Coronary artery (tissue), 2 donors: ENCODE measurements around the gene PSMD11.
A peak's percentile ranks its signal among the peaks of the same experiment; 100 is the strongest.

Source experiments
- DNase-seq: peaks from one replicate; pipeline ENCODE4 v3.0.0-alpha.2; 2017; ENCODE audit warnings: low spot score
- H3K27ac ChIP-seq, 2 donors: fragments of 200-600 bp; sonication (generic); one replicate each; pipeline ENCODE4 v1.5.1; 2016 to 2019
- H3K4me3 ChIP-seq: fragments of 200-600 bp; sonication (generic); 2 replicates; pipeline ENCODE4 v1.5.1; 2016; ENCODE audit warnings: mild to moderate bottlenecking, moderate library complexity
- CTCF ChIP-seq: fragments of 200-600 bp; sonication (generic); IDR thresholded peaks from one replicate; pipeline ENCODE4 v1.5.1; 2019; ENCODE audit warnings: antibody characterized with exemption

Gene PSMD11

DNA sequence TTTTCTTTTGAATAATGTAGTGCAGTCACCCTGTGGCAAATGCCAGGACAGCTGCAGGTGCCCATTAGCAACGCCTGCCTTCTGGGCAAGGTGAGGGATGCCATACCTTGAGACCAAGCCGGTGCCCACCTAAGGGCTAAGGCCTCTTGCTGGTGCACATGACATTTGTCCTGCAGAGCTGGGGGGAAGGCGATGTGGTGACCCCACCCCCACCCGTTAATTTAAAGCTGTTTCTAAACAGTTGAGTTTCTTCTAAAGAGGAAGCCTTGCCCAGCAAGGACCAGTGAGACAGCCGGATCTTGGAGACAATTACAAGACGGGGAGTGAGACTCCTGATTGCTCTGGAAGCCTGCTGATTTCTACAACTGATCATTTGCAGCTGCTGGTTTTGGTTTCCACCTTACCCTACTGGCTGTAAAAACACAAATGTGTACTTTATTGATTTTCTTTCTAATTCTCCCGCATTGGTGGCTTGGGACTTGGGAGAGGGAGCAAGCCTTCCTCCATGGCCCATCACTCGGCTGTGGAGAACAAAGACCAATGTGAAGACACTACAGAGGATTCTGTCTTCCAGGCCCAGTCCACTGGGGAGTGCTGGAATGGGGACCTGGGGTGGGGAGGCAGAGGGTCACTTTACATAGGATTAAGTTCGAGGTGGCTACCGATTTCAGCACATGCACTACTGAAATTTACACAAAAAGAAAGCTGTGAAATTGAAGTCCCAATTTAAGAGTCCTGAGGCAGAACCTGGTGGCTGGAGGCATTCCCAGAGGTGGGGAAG, 45.2 kb downstream of the PSMD11 start:
- Histone ChIP-seq H3K27ac (no peak overlapping the region), H3K4me3 (no peak overlapping the region)
- no peak for TF ChIP-seq CTCF
- no peak for DNase-seq

DNA sequence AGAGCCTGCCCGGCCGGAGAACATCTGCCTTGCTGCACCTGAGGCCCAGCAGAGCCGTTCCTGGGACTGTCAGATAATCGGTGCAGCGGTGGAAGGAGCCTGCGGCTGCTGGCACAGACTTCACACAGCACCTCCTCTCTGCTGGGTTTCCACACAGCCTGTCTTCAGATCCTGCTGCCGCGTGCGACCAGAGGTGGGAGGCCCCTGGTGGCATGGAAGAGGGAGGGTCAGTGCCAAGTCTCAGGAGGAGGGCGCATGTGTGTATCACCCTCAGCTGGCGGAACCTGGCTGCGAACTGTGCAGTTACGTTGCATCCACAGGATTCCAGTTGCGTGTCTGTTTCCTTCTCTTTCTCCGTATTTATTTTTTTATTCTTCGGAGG, 45.8 kb downstream of the PSMD11 start:
- no peak for TF ChIP-seq CTCF
- Histone ChIP-seq H3K27ac (no peak overlapping the region), H3K4me3 (no peak overlapping the region)
- DNase-seq: no peak

DNA sequence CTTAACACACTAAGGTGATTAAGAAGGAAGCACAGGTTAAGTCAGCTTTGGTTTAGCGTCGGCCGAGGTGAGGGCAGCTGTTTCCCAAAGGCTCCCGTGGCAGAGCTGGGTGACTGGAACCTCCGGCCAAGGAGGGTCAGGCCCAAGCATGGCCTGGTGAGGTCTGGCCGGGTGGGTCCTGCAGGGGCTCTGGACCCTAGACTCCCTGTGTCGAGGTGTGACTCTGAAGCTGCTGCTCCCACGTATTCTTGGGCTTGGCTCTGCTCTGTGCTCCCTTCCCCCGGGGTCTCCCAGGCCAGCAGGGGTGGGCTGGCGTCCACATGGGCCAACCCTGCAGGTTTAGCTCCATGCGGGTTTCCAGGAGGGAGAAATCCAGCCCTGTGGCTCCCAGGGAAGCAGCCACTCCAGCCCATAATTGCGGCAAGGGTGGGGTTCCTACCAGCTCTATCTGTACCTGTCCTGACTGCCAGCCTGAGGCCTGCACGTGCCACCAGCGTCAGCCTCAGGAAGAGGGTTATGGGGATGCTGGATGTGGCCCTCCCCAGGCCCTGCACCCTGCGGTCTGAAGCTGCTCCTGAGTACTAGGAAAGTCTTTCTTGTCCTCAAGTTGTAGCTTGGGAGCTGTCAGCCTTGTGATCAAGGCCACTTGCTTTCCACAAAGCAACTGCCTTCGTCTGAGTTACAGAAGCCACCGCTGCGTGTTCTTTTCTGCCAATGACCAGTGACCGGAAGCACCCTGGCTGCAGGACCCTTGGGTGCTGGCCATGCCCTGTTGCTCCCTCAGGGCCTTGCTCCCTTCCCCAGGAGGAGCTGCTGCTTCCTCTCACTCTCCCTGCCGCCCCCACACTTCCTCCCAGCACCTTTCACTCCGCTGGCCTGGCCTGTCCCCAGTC, 47.3 kb downstream of the PSMD11 start:
- Histone ChIP-seq H3K27ac (no peak overlapping the region), H3K4me3 (no peak overlapping the region)
- DNase-seq: no peak
- no peak for TF ChIP-seq CTCF

DNA sequence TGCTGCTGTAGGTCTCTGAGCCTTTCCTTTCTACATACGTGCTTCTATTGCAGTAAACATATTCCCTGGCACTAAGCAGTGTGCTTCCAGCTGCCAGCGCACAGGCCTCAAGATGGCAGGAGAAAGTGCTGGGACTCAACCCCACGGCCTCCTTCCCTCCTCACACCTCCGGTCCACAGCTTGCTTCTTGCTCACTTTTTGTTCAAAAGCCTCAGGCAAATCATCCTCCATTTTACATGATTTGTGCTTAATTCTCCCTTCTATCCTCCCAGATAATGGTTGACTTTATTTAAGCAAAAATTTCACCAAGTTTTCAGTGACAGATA, 47.9 kb downstream of the PSMD11 start:
- DNase-seq: no peak
- no peak for TF ChIP-seq CTCF
- no peak overlapping the region for H3K4me3 ChIP-seq
- no peak overlapping the region for H3K27ac ChIP-seq

DNA sequence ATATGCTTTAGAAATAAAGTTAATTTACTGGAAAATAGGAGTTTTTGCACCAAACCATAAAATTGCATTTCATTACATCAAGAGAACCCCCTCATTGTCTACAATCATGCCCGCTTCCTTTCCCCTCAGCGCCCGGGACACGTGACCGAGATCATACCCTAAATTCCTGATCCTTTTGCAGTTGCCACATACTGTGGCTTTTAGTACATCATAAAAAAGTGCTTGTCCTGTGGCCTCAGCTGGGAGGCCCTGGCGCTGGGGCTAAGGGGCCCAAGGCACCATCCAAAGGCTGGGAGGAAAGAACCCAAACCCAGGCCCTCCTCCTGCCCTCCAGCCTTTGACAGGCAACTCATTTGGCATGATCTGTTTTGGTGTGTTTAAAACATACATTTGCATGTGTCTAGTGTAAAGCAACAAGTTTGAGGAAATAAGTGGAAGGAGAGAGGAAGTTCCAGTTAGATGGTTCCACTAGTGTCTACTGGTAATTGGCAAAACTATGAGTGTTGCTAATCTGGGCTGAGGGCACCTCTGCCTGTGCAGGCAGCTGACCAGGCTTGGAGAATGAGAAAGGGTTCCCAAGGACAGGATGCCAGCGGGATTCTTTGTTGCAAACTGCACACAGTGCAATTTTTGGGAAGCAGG, 48.5 kb downstream of the PSMD11 start:
- H3K4me3 ChIP-seq: no peak overlapping the region
- TF ChIP-seq CTCF: no peak
- DNase-seq: no peak
- H3K27ac ChIP-seq: peak overlapping the region in 1 of 2 donors; percentile 23

- H3K4me3 ChIP-seq: no peak overlapping the region
- DNase-seq: no peak
- TF ChIP-seq CTCF: no peak
- H3K27ac ChIP-seq: no peak overlapping the region
These were observed 49.3 kb downstream of the PSMD11 start for GRCh38 chr17:32493571-32493970.
